Gastroesophageal sphincter (tissue), 3 donors: ENCODE data around the gene AKAP8L.

Experiments used
- EP300 ChIP-seq: sonication (generic); formaldehyde crosslinking; IDR thresholded peaks from one replicate; pipeline ENCODE4 v1.6.1; 2017; ENCODE audit warnings: antibody characterized with exemption, mild to moderate bottlenecking
- POLR2A ChIP-seq, 2 donors: fragments of 450-650 bp; IDR thresholded peaks; one replicate each; pipeline ENCODE4 v1.6.1; 2017; ENCODE audit warnings: antibody characterized with exemption in 2 of 2, mild to moderate bottlenecking in 2 of 2, moderate library complexity in 1 of 2
- TF ChIP-seq, protein P1 (sequence below), 4 experiments: fragments of 200-600 bp in 2 of 4; fragments of 450-650 bp in 2 of 4; sonication (generic) in 1 of 4; IDR thresholded peaks; one replicate each; pipeline ENCODE4 v1.5.1; 2017 to 2019; ENCODE audit warnings: antibody characterized with exemption in 4 of 4, mild to moderate bottlenecking in 2 of 4, moderate library complexity in 2 of 4

DNA sequence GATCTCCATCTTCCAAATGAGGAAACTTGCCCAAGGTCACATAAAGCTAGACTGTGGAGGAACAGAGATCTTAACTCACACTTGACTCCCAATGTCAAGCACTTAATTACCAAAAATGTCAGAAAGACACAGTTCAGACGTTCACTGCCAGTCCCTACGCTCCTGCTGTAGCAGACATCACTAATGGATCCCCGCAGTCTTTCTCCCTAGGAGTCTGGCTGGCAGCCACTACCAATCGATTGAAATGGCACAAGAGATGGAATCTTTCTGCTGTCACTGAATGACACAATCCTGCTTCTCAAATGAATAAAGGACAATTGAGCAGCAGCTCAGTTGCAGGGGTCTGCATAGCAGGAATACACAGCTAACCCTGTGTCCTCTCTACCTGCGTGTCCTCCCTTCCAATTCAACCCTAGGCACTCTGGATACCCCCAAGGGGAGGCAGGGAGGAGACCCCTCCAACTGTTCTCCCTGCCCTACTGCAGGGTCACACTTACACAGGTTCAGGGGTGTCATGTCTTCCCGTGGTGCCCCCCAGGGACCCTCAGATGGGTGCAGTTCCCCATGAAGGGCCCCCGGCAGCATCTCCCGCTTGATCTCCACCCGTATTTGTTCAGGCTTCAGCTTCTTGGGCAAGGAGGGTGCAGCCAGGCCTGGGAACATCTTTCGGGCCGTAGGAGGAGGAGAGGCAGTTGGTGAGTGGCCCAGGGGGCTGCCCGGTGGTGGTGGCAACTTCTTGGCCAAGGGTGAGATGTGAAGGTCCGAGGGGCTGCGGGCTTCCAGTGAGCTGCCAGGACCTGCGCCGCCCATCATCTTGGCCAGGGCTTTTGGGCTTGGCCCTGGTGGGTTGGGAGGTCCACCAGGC, 7.9 kb upstream of the AKAP8L start:
- TF ChIP-seq POLR2A (IDR thresholded peaks at IDR 0.05) = no peak
- TF ChIP-seq, protein P1, sequence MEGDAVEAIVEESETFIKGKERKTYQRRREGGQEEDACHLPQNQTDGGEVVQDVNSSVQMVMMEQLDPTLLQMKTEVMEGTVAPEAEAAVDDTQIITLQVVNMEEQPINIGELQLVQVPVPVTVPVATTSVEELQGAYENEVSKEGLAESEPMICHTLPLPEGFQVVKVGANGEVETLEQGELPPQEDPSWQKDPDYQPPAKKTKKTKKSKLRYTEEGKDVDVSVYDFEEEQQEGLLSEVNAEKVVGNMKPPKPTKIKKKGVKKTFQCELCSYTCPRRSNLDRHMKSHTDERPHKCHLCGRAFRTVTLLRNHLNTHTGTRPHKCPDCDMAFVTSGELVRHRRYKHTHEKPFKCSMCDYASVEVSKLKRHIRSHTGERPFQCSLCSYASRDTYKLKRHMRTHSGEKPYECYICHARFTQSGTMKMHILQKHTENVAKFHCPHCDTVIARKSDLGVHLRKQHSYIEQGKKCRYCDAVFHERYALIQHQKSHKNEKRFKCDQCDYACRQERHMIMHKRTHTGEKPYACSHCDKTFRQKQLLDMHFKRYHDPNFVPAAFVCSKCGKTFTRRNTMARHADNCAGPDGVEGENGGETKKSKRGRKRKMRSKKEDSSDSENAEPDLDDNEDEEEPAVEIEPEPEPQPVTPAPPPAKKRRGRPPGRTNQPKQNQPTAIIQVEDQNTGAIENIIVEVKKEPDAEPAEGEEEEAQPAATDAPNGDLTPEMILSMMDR (IDR thresholded peaks at IDR 0.05) = no peak
- no peak for TF ChIP-seq EP300
